ENCODE results near the gene SMC1B.
A peak's percentile ranks its signal among the peaks of the same experiment; 100 is the strongest.

The SMC1B gene

DNA sequence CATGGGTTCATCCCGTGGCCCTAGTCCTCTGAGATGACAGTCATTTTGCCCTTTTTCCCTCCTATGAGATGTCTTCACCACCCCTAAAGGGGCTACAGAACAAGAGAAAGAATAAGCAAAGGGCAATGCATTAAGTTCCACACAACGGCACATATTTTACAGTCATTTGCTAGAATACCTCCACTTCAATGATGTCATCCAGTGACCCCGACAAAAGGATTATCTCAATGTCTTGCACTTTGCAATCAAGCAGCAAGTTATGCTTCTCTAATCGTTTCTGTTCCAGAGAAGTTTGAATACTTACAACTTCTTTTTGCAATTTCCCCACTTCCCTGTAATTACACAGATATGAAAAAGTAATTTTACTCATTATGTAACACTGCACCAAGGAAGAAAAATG is 53.8 kb downstream of the SMC1B start:
- no peak for DNase-seq (ENCODE audit: low read depth, low spot score)
- H3K27ac ChIP-seq = no peak overlapping the region

DNA sequence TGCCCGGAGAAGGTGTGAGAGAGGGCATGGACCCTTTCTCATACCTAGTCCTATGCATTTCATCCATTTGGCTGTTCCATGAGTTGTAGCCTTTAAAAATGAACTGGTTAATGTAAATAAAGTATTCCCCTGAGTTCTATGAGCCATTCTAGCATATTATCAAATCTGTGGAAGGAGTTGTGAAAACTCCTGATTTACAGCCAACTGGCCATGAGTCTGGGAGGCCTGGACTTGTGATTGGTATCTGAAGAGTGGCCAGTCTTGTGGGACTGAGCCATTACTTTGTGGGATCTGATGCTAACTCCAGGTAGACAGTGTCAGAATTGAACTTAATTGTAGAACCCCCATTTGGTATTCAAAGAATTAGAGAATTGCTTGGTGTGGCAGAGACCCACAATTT is 55.3 kb downstream of the SMC1B start:
- no peak overlapping the region for H3K27ac ChIP-seq

DNA sequence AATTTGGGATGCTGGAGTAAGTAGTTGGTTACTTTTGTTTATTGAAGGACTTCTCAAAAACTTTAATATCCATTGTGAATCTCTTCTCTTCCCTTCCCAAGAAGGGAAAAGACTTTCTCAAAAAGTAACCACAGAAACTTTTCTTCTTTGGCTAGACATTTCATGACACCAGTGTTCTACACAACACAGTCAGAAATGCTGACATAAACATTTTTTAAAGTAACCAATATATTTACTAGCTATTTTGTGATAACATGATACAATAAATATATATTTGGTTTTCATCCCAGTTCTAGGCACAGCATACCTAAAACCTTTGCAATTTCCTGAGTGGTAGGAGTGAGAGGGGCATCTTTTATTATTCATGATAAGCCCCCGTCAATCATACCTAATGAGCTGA is 55.9 kb downstream of the SMC1B start:
- no peak for DNase-seq (ENCODE audit: low read depth, low spot score)
- no peak overlapping the region for H3K27ac ChIP-seq

More for the DNA sequence above, 55.3 kb downstream of the SMC1B start:
- DNase-seq (ENCODE audit: low read depth, low spot score) = no peak

DNA sequence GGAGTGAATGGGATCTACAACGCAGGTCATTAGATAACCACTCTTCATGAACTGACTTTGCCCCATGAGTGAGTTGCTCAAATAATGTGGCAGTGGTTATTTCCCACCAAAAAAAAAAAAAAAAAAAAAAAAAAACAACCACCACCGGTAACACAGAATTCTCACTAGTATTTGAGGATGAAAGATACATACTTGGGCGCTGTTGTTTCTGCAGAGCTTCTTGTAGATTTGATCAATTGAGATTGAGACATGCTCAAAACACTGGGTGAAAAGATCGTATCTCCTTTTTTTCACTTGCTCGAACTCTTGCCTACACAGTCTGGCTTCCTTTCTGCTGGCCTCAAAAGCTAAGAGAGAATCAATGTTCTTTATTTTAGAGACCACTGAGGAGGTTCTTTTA is 59.6 kb downstream of the SMC1B start:
- no peak overlapping the region for H3K27ac ChIP-seq
- DNase-seq (ENCODE audit: low read depth, low spot score) = no peak

DNA sequence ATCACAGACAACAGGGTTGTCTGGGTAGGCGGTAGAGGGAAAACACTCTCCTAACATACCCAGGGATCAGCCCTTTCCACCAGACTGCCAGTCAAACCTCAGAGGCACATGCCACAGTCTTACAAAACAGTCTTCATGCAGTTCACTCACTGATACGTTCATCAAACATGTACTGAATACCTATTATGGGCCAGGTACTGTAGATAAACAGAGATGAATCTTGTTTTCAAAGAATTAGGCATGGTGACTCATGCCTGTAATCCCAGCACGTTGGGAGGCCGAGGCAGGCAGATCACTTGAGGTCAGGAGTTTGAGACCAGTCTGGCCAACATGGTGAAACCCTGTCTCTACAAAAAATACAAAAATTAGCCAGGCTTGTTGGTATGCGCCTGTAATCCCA is 60.6 kb downstream of the SMC1B start:
- DNase-seq (ENCODE audit: low read depth, low spot score) = peak; percentile 77
- peak overlapping the region; percentile 53 for H3K27ac ChIP-seq

DNA sequence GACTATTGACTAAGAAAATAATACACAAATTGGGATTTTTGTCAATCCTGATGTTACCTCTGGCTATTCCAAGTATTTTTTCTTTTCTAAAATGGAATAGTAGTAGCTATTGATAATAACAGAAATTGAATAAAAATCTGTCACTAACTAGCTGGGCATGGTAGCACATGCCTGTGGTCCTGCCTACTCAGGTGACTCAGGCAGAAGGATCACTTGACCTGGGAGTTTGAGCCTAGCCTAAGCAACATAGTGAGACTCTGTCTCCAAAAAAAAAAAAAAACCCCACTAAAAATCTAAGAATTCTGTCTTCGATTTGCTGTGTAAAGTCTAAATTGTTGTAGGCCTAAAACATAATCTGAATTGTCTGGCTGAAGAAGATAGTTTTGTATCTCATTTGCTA is 61.4 kb downstream of the SMC1B start:
- no peak for DNase-seq (ENCODE audit: low read depth, low spot score)
- peak overlapping the region; percentile 53 for H3K27ac ChIP-seq

DNA sequence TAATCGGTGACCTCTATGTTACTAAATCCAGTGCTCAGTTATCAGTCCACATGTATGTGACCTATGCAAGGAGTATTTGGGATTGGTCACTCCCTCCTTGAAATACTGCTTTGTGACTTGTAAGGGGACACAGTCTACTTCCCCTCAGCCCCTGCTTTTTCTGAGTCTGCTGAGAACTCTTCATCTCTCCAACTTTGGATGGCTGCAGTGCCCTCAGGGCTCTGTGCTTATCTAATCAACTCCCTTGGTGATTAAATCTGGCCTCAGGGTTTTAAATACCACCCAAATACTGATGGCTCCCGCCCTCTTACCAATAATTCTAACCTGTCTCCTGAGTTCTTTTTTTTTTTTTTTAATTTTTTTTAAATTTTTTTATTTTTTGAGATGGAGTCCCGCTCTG is 63.5 kb downstream of the SMC1B start:
- H3K27ac ChIP-seq = no peak overlapping the region
- no peak for DNase-seq (ENCODE audit: low read depth, low spot score)

DNA sequence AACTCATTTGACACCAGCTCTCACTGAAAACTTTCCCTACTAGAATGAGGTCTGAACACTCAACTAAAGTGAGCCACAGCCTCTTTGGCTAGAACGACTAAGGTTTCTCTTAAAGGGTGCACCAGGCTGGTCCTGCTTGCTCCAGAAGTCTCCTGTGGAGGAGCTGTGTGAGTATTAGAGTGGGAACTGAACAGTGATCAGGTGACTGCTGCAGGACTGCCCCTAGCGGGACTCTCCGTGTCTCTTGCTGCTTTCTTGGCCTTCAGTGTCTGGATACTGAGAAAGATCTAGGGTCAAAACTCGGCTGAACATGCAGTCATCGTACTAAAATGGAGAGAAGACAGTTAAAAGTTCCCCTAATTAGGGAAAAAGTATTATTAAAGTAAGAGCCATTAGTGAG is 69.1 kb downstream of the SMC1B start:
- DNase-seq (ENCODE audit: low read depth, low spot score) = no peak
- H3K27ac ChIP-seq = no peak overlapping the region

DNA sequence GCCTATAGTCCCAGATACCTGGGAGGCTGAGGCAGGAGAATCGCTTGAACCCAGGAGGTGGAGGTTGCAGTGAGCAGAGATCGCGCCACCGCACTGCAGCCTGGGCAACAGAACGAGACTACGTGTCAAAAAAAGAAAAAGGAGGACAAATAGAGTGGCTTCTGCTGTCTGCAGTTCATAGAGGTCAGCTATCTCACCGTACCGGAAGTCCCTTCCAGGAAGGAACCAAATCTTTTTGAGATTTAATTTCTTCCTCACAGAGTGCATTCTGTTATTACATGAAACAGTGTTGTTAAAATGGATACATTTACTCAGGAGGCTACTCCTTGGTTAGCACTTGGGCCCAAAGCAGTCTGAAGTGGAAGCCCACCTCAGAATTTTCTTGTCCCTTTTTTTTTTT is 70.3 kb downstream of the SMC1B start:
- DNase-seq (ENCODE audit: low read depth, low spot score) = no peak
- no peak overlapping the region for H3K27ac ChIP-seq

DNA sequence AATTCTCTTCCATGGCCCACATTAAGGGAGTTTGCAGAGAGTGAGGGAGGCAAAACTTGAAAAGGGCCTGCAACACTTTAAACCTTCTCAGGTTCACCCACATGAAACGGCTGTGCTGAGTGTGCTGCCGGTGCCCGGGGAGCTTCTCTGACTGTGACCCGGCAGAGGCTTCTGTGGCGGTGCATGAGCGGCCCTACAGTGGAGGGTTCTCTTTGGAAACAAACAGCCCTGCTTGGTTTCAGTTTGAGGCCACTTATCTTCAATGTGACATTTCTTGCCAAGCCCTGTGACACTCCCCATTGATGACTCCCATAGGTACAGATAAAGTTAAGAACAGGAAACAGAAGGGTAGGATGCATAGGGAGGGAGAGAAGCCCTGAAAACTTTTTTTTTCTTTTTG is 71.9 kb downstream of the SMC1B start:
- DNase-seq (ENCODE audit: low read depth, low spot score) = no peak
- H3K27ac ChIP-seq = no peak overlapping the region

DNA sequence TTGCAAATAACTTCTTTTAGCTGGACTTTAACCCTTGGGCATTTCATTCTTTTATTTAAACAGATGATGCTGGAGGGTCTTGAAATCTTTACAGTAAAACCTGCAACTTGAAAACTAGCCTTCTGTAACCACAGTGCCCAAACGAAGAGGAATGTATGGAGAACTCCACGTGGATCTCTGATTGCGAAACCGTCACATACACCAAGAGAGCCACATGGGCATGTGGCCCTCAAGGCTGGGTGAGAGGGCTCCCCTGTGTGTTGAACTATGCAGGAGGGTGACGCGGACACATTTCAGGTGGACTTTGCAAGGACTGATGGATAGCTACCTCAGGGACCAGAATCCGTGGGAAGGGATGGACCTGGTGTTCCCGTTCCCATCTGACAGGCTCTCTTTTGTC is 73.1 kb downstream of the SMC1B start:
- DNase-seq (ENCODE audit: low read depth, low spot score) = no peak
- no peak overlapping the region for H3K27ac ChIP-seq

DNA sequence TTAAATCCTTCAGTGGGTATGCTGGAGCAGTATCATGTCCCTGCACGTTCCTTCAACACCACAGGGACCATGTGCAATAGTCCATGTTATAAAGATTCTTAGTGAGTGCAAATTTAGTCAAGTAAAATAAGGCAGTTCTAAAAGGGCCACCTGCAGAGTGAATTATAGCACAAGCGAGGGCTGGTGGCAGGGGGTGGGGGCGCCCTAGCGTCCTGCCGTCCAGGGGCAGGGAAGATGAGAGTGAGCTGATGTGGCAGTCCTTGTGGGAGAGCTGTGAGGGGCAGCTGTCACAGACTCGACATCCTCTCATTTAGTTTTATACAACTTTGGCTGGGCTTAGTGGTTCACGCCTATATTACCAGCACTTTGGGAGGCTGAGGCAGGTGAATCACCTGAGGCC is 74.6 kb downstream of the SMC1B start:
- no peak overlapping the region for H3K27ac ChIP-seq
- no peak for DNase-seq (ENCODE audit: low read depth, low spot score)

DNA sequence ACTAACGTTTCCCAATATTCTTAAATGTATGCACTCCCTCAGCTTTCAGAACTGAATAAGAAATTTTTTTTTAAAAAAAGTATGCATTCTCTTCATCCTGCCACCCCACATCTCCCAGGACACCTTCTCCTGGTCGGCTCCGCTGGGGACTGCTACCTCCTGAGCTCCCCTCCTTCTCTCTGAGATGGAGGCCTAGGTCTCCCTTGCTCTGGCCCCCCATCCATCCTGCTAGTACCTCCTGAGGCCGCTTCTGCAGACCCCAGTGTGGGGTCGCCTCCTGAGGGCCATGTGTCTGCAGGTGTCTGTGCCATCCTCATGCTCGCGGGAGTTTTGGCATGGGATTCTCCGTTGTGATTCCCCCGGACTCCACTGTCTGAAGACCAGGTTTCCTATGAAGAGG is 75.9 kb downstream of the SMC1B start:
- no peak overlapping the region for H3K27ac ChIP-seq
- no peak for DNase-seq (ENCODE audit: low read depth, low spot score)

DNA sequence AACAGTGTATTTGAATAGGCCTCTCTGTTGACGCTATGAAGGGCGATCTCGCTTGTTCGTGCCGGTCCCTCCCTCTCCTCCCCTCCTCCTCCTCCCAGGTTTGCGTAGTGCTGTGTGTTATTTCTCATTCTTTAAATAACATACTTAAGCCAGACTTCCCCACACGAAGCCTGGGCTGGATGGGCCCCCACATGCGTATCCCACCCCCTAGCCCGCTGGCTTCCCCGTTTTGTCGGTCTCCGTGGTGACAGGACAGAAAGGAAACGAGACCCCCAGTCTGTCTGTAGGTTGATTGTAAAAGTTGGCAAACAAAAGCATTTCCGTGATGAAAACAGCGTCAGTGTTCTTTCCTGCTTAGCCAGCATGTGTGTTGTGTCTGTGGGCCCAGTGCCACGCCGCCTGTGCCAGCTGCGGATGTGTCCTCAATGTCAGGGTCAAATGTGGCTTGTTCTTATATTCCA is 76.4 kb downstream of the SMC1B start:
- H3K27ac ChIP-seq = no peak overlapping the region
- no peak for DNase-seq (ENCODE audit: low read depth, low spot score)

DNA sequence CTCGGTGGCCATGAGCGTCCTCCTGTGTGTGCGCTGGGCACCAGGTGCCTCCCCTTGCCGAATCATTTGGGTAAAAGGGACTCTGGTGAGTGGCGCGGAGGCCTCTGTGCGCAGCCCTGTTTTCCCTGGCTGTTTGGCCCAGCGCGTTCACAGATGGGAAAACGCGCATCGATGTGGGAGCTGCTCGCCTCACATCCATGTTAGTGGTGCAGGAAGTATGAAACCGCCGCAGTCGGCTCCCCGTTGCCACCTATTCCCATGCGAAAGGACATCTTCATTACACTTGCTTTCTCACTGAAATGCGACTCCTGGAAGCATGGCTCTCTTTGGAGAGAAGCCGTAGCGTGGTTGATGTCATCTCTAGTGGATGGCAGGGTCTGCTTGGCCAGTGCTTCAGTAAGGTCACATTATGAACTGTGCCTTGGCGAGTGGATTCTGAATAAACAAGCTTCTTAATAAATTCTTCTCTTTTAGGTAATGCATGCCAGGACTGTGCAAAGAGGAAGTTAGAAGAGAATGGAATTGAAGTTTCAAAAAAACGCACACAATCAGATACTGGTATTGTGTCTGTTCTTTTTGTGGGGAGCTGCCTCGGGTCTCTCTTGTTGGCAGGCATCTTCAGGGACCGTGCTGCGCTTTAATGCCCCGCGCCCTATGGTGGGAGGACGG is 77.4 kb downstream of the SMC1B start:
- H3K27ac ChIP-seq = no peak overlapping the region
- DNase-seq (ENCODE audit: low read depth, low spot score) = no peak

DNA sequence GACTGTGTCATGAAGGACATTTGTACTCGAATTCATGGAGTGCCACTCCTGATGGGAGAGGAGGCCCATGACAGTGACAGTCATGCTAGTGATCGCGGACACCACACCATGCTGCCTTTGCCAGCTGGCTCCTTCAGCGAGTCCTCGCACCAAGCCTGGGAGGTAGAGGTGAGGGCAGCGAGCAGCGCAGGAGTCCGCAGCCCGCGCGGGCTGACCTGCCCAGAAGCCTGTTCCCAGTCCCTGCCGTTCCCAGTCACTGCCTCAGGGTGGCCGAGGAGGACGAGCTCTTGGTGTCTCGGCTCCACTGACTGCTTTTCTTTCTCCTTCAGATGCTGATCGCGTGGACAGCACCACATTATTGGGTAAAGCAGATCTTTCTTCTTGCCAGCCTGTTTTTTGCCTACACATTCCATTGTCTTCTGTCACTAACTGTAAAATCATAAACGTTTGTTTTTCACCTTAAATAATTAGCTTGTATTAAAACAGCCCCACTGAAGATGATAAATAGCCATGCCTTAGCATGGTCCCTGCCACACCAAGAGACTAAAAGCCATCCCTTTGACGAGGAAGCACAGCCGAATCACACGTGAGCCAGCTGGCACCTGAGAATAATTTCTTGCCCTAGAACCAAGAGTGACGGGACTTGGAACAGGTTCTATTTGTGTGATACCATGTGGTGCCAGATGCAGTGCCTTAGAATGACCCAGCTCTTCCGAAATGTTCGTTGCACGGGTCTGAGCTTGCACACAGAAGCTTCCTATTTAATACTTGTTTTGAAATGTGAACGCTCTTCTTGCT is 78.2 kb downstream of the SMC1B start:
- no peak for DNase-seq (ENCODE audit: low read depth, low spot score)
- H3K27ac ChIP-seq = peak overlapping the region; percentile 46

DNA sequence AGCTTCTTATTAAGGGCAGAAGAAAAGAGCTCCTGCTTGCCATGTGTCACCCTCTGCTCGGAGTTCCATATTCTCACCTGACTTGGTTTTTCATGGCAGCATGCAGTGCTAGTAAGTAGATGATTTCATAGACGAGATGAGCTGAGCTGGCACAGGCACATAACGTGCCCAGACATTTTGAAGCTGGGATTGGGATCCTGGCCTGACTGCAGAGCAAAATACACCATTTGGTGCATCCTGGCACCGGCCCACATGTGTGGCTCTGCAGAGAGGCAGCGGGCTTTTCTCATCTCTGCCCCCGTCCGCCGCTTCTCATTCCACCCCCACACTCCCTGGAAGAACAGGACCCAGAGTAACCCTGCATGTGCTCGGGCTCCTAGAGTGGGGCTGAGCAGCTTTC is 78.9 kb downstream of the SMC1B start:
- peak overlapping the region; percentile 46 for H3K27ac ChIP-seq

DNA sequence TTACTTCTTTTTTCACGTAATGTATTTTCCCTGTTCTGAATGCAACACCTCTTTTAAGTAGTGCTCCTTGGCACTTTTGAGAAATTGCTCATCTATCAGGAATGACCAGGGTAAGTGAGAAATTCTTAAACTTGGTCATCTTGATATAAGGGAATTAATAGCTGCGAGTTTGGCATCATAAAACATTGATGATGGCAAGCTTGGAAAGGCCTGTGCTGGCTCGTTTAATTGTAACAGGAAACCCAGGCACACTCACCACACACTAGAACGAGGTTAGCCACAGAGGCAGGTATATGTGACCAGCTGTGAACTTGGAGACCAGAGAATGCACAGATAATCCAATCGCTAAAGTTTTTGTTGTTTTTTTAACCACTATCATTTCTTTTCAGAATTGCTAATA is 79.3 kb downstream of the SMC1B start:
- DNase-seq (ENCODE audit: low read depth, low spot score) = peak; percentile 72
- H3K27ac ChIP-seq = peak overlapping the region; percentile 46

More for the DNA sequence above, 78.9 kb downstream of the SMC1B start:
- no peak for DNase-seq (ENCODE audit: low read depth, low spot score)

DNA sequence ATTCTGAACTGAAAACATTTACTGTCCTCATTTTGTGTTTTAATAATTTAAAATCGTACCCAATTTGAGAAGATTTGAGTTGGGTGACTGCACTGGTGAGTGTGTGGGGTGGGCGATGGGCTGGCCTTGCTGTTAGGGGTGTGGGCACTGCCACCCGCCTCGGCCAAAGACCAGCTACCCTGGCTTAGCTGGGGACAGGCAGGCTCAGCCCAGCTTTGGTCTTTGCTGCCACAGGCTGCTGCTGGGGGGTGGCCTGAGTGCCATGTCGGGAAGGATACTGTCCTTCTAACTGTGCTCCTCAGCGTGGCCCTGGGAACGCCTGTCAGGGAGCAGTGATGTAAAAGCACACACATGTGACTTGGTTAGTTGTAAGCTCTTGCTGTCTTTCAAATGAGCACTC is 81.4 kb downstream of the SMC1B start:
- no peak overlapping the region for H3K27ac ChIP-seq
- DNase-seq (ENCODE audit: low read depth, low spot score) = no peak

DNA sequence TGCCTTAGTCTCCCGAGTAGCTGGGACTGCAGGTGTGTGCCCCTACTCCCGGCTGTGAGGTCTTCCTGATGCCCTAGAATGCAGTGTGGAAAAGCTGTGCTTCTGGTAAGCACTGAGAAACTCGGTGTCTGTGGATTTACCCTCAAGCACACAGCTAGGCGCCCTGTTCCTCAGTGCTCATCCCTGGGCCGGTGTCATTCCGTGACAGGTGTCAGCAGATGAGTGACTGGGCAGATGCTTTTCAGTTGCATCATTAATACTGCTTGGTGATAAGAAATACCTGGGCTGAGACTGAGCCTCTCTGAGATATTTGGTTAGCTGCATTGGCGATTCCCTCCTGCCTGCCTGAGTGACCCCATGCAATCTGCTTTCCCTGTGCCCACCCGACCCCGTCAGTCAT is 81.9 kb downstream of the SMC1B start:
- no peak for DNase-seq (ENCODE audit: low read depth, low spot score)
- no peak overlapping the region for H3K27ac ChIP-seq

DNA sequence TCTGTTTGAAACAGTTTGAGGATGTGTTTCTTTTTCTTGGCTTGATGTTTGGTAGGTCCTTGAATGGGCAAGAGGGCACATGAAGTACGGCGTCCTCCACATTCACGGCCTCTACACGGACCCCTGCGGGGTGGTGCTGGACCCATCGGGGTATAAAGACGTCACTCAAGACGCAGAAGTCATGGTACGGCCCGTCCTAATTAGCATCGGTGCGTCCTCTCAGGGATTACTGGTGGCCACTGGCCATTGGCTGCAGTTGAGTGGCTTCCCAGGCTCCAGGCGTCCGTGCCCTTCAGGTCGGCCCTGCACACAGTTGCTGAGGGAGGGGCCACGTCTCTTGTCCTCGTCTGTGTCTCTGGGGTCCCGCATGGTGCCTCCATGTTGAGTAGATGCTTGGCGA is 82.9 kb downstream of the SMC1B start:
- H3K27ac ChIP-seq = no peak overlapping the region
- no peak for DNase-seq (ENCODE audit: low read depth, low spot score)

DNA sequence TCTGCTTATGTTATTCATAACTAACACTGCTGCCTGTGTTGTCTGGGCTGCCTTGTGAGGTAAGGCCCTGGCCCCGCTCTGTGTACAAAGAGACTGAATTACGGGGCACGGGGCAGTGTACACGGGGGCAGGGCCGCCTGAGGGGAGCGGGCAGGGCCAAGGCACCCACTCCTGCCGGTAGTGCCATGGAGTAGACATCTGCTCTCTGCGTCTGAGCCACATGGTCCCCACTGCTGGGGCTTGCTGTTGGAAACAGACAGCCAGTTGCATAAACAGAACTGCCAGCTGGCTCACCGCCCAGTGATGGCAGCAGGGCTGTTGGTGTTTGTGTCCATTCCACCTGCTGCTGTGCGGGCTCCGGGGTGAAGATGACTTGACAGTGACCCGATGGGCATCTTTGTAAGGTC is 83.9 kb downstream of the SMC1B start:
- no peak for DNase-seq (ENCODE audit: low read depth, low spot score)
- no peak overlapping the region for H3K27ac ChIP-seq
